H1 (cell line): Measurements from ENCODE around the gene SIKE1.
"Not testable (repeated sequence)": the region's sequence is repeated elsewhere in the genome, so short reads cannot be mapped to it uniquely, and the experiment has no call there.

Experiments
- BACH1 ChIP-seq: IDR thresholded peaks from 2 replicates; pipeline ENCODE4 v1.6.1; 2012; ENCODE audit warnings: low read length, improper control_type of control experiment
- BRCA1 ChIP-seq: IDR thresholded peaks from 2 replicates; pipeline ENCODE4 v1.6.1; 2012; ENCODE audit warnings: low read depth, low read length, improper control_type of control experiment
- FOSL1 ChIP-seq: IDR thresholded peaks from 2 replicates; pipeline ENCODE4 v1.6.1; 2011; ENCODE audit warnings: mild to moderate bottlenecking, low read depth, low read length, moderate library complexity; ENCODE audit not compliant: insufficient read depth
- HDAC2 ChIP-seq, 2 experiments: fragments of 300-600 bp in 1 of 2; sonication (generic) in 1 of 2; IDR thresholded peaks; 2 replicates each; pipeline ENCODE4 v1.6.1; 2011 to 2012; ENCODE audit warnings: low read depth in 2 of 2, low read length in 2 of 2, mild to moderate bottlenecking in 2 of 2, moderate library complexity in 2 of 2, borderline replicate concordance in 1 of 2, inconsistent platforms in 1 of 2
- JUND ChIP-seq: IDR thresholded peaks from 2 replicates; pipeline ENCODE4 v1.6.1; 2011; ENCODE audit warnings: mild to moderate bottlenecking, improper control_type of control experiment, low read length
- KDM1A ChIP-seq: fragments of 200-600, 300-600 bp; sonication (generic); IDR thresholded peaks from 2 replicates; pipeline ENCODE4 v1.7.1; 2016; ENCODE audit warnings: mild to moderate bottlenecking, low read length, borderline replicate concordance
- MAX ChIP-seq: IDR thresholded peaks from 2 replicates; pipeline ENCODE4 v1.6.1; 2012; ENCODE audit warnings: inconsistent platforms
- NRF1 ChIP-seq: IDR thresholded peaks from 2 replicates; pipeline ENCODE4 v1.6.1; 2011; ENCODE audit warnings: mild to moderate bottlenecking, low read depth, low read length, improper control_type of control experiment
- POLR2A ChIP-seq, 2 experiments: IDR thresholded peaks; 1 replicate in 1 of 2; 2 replicates in 1 of 2; pipeline ENCODE4 v1.6.1; 2011; ENCODE audit warnings: low read depth in 2 of 2, low read length in 2 of 2, mild to moderate bottlenecking in 2 of 2; ENCODE audit errors: control extremely low read depth in 1 of 2
- RXRA ChIP-seq: IDR thresholded peaks from 2 replicates; pipeline ENCODE4 v1.6.1; 2011; ENCODE audit warnings: low read depth, mild to moderate bottlenecking, low read length, moderate library complexity; ENCODE audit not compliant: insufficient read depth
- SUZ12 ChIP-seq: fragments of 200-600 bp; sonication (generic); IDR thresholded peaks from 2 replicates; pipeline ENCODE4 v1.6.1; 2012; ENCODE audit warnings: mild to moderate bottlenecking, inconsistent platforms, low read length, moderate library complexity, mixed read lengths
- TAF1 ChIP-seq: IDR thresholded peaks from 2 replicates; pipeline ENCODE4 v1.6.1; 2011; ENCODE audit warnings: mild to moderate bottlenecking, low read depth, low read length
- TF ChIP-seq, protein P1 (sequence below), 3 experiments: IDR thresholded peaks; 1 replicate in 2 of 3; 2 replicates in 1 of 3; pipeline versions ENCODE4 v1.5.1 to v1.6.1; 2011; ENCODE audit warnings: low read length in 3 of 3, mild to moderate bottlenecking in 3 of 3, inconsistent platforms in 2 of 3, low read depth in 1 of 3, moderate library complexity in 1 of 3; ENCODE audit not compliant: insufficient read depth in 1 of 3; ENCODE audit errors: control extremely low read depth in 1 of 3
- TF ChIP-seq, protein P2 (sequence below): IDR thresholded peaks from 2 replicates; pipeline ENCODE4 v1.6.1; 2012; ENCODE audit warnings: low read length, inconsistent platforms

GRCh38 chr1:114804449-114804848 lies 24.0 kb upstream of the SIKE1 start:
- TF ChIP-seq, protein P1, sequence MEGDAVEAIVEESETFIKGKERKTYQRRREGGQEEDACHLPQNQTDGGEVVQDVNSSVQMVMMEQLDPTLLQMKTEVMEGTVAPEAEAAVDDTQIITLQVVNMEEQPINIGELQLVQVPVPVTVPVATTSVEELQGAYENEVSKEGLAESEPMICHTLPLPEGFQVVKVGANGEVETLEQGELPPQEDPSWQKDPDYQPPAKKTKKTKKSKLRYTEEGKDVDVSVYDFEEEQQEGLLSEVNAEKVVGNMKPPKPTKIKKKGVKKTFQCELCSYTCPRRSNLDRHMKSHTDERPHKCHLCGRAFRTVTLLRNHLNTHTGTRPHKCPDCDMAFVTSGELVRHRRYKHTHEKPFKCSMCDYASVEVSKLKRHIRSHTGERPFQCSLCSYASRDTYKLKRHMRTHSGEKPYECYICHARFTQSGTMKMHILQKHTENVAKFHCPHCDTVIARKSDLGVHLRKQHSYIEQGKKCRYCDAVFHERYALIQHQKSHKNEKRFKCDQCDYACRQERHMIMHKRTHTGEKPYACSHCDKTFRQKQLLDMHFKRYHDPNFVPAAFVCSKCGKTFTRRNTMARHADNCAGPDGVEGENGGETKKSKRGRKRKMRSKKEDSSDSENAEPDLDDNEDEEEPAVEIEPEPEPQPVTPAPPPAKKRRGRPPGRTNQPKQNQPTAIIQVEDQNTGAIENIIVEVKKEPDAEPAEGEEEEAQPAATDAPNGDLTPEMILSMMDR (IDR thresholded peaks at IDR 0.05; ENCODE audit: control extremely low read depth in 1 of 3, insufficient read depth in 1 of 3, low read depth in 1 of 3, low read length in 3 of 3) = not testable (repeated sequence)
- not testable (repeated sequence) for TF ChIP-seq MAX; BRCA1; FOSL1; TAF1; BACH1; JUND; NRF1; KDM1A; HDAC2 (IDR thresholded peaks at IDR 0.05; ENCODE audit: borderline replicate concordance in 1 of 2, low read depth in 2 of 2, low read length in 2 of 2); SUZ12; POLR2A (IDR thresholded peaks at IDR 0.05; ENCODE audit: control extremely low read depth in 1 of 2, low read depth in 2 of 2, low read length in 2 of 2); RXRA
- TF ChIP-seq, protein P2, sequence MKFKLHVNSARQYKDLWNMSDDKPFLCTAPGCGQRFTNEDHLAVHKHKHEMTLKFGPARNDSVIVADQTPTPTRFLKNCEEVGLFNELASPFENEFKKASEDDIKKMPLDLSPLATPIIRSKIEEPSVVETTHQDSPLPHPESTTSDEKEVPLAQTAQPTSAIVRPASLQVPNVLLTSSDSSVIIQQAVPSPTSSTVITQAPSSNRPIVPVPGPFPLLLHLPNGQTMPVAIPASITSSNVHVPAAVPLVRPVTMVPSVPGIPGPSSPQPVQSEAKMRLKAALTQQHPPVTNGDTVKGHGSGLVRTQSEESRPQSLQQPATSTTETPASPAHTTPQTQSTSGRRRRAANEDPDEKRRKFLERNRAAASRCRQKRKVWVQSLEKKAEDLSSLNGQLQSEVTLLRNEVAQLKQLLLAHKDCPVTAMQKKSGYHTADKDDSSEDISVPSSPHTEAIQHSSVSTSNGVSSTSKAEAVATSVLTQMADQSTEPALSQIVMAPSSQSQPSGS = not testable (repeated sequence)
